HEK293T (cell line): ENCODE results near the gene IGSF21.

Experiments used
- CTCF ChIA-PET: fragments of 350-600 bp; formaldehyde crosslinking; extraction: SDS; loops from one replicate; lab custom pipeline; 2021; ENCODE audit warnings: antibody characterized with exemption, inconsistent platforms; lab: Yijun Ruan, JAX
- POLR2A ChIA-PET: fragments of 350-600 bp; formaldehyde crosslinking; extraction: SDS; loops from one replicate; lab custom pipeline; 2020; ENCODE audit warnings: antibody characterized with exemption, inconsistent platforms; lab: Yijun Ruan, JAX
- DNase-seq: peaks from one replicate; pipeline ENCODE4 v3.0.0; 2012; ENCODE audit warnings: mixed read lengths; ENCODE audit errors: extremely low spot score
- ARNT ChIP-seq: fragments of 450-650 bp; IDR thresholded peaks from 2 replicates; pipeline ENCODE4 v1.6.1; 2017; ENCODE audit warnings: mild to moderate bottlenecking
- BHLHE40 ChIP-seq: fragments of 450-650 bp; IDR thresholded peaks from 2 replicates; pipeline ENCODE4 v1.6.1; 2016; ENCODE audit warnings: mild to moderate bottlenecking, moderate library complexity, borderline replicate concordance
- CTBP1 ChIP-seq: fragments of 450-650 bp; IDR thresholded peaks from 2 replicates; pipeline ENCODE4 v1.6.1; 2016; ENCODE audit warnings: borderline replicate concordance
- ELF4 ChIP-seq: fragments of 450-650 bp; IDR thresholded peaks from 2 replicates; pipeline ENCODE4 v1.6.1; 2017; ENCODE audit warnings: antibody characterized with exemption
- FOXA1 ChIP-seq: fragments of 450-650 bp; IDR thresholded peaks from 2 replicates; pipeline ENCODE4 v1.6.1; 2016; ENCODE audit warnings: mild to moderate bottlenecking
- FOXK2 ChIP-seq: fragments of 450-650 bp; IDR thresholded peaks from 2 replicates; pipeline ENCODE4 v1.6.1; 2016; ENCODE audit warnings: mild to moderate bottlenecking
- FOXM1 ChIP-seq: fragments of 450-650 bp; IDR thresholded peaks from 2 replicates; pipeline ENCODE4 v1.6.1; 2017; ENCODE audit warnings: mild to moderate bottlenecking, borderline replicate concordance
- HDGF ChIP-seq: fragments of 450-650 bp; IDR thresholded peaks from 2 replicates; pipeline ENCODE4 v1.6.1; 2017; ENCODE audit warnings: antibody characterized with exemption, borderline replicate concordance
- L3MBTL2 ChIP-seq: fragments of 450-650 bp; conservative IDR thresholded peaks from 2 replicates; pipeline ENCODE4 v1.6.1; 2016; ENCODE audit warnings: mild to moderate bottlenecking
- LEF1 ChIP-seq: fragments of 450-650 bp; IDR thresholded peaks from 2 replicates; pipeline ENCODE4 v1.6.1; 2017; ENCODE audit warnings: mild to moderate bottlenecking, borderline replicate concordance
- NFRKB ChIP-seq: fragments of 450-650 bp; IDR thresholded peaks from 2 replicates; pipeline ENCODE4 v1.6.1; 2016; ENCODE audit warnings: mild to moderate bottlenecking, moderate library complexity
- SP1 ChIP-seq: fragments of 450-650 bp; IDR thresholded peaks from 2 replicates; pipeline ENCODE4 v1.6.1; 2017
- SUZ12 ChIP-seq: fragments of 450-650 bp; IDR thresholded peaks from 2 replicates; pipeline ENCODE4 v1.6.1; 2016; ENCODE audit warnings: mild to moderate bottlenecking
- TARDBP ChIP-seq: fragments of 450-650 bp; IDR thresholded peaks from 2 replicates; pipeline ENCODE4 v1.6.1; 2016
- ZNF384 ChIP-seq: fragments of 450-650 bp; IDR thresholded peaks from 2 replicates; pipeline ENCODE4 v1.6.1; 2016
- TF ChIP-seq, protein P1 (sequence below): fragments of 450-650 bp; IDR thresholded peaks from 2 replicates; pipeline ENCODE4 v1.6.1; 2016

Gene IGSF21

DNA sequence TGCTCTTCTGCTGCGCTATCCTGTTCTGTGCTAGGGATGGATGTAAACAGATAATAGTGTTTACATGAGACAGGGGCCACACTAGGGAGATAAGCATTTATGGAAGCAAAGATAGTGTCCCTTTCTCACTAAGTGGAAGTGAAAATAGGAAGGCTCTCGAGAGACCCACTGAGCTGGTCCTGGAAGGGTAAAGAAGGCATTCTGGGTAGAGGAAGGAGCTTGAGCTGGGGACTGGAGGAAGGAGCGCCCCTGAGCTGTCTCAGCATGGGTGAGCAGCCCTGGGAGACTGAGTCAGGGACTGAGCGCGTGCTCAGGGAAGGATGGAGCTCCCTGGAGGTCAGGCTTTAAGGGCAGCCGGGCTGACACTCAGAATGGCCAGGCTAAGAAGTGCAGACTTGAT is 93.3 kb downstream of the IGSF21 start:
- CTCF ChIA-PET = no interaction called here

DNA sequence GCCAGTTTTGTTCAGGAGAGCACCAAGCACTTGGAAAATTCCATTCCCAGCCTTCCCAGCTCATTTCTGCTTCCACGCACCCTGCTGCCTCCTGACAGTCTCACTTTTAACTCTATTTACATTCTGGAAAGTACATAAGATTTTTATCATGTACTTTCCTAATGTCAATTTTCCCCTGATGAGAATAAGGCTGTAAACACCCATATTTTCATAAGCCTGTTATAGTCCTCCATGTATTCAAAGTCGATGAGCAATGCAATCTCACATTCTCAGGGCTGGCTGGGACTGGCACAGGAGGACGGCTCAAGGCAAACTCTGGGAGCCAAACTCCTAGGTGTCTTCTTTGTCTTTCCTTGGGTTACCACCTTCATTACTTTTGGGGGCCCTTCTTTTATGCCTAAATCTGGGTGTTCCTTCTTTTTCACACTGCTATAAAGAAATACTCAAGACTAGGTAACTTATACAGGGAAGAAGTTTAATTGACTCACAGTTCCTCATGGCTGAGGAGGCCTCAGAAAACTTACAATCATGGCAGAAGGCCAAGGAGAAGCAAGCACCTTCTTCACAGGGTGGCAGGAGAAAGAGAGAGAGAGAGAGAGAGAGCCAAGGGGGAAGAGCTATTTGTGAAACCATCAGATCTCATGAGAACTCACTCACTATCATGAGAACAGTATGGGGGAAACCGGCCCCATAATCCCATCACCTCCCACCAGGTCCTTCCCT is 94.6 kb downstream of the IGSF21 start:
- no peak for TF ChIP-seq NFRKB
- no peak for TF ChIP-seq ARNT
- TF ChIP-seq HDGF = no peak
- TF ChIP-seq L3MBTL2 = no peak
- TF ChIP-seq BHLHE40 = no peak
- no peak for TF ChIP-seq FOXM1
- TF ChIP-seq, protein P1, sequence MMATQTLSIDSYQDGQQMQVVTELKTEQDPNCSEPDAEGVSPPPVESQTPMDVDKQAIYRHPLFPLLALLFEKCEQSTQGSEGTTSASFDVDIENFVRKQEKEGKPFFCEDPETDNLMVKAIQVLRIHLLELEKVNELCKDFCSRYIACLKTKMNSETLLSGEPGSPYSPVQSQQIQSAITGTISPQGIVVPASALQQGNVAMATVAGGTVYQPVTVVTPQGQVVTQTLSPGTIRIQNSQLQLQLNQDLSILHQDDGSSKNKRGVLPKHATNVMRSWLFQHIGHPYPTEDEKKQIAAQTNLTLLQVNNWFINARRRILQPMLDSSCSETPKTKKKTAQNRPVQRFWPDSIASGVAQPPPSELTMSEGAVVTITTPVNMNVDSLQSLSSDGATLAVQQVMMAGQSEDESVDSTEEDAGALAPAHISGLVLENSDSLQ = no peak
- no peak for TF ChIP-seq SP1
- no peak for TF ChIP-seq FOXK2
- CTCF ChIA-PET = no interaction called here
- no peak for DNase-seq
- POLR2A ChIA-PET = no interaction called here

More for the DNA sequence above, 93.3 kb downstream of the IGSF21 start:
- DNase-seq = no peak
- POLR2A ChIA-PET = no interaction called here
- TF ChIP-seq FOXA1 (no peak), FOXM1 (no peak), NFRKB (no peak), TARDBP (no peak), ZNF384 (no peak), HDGF (no peak), SUZ12 (no peak), L3MBTL2 (no peak), SP1 (no peak), ELF4 (no peak), BHLHE40 (no peak), CTBP1 (no peak), ARNT (no peak), LEF1 (no peak), FOXK2 (no peak)
- TF ChIP-seq, protein P1 = no peak

DNA sequence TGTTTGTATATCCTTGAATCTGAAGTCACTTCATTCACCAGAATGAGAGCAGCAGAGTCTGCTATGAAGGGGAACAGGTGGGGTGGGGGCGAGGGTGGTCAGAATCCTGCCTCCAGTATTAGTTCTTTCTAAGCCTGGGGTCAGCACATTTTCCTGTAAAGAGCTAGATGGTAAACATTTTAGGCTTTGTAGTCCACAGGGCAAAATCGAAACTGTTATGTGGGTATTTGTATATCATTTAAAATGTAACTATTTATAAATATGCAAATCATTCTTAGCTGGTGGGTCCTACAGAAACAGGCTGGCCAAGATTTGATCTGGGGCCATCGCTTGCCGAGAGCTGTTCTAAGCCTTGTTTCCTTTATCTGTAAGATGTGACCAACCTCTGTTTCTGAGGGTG is 96.0 kb downstream of the IGSF21 start:
- ChIA-PET POLR2A (no interaction called here), CTCF (no interaction called here)
- no peak for DNase-seq
- TF ChIP-seq ZNF384 (no peak), SUZ12 (no peak), FOXK2 (no peak), TARDBP (no peak), CTBP1 (no peak), NFRKB (no peak), ELF4 (no peak), L3MBTL2 (no peak), SP1 (no peak), HDGF (no peak)
- TF ChIP-seq, protein P1 = no peak

DNA sequence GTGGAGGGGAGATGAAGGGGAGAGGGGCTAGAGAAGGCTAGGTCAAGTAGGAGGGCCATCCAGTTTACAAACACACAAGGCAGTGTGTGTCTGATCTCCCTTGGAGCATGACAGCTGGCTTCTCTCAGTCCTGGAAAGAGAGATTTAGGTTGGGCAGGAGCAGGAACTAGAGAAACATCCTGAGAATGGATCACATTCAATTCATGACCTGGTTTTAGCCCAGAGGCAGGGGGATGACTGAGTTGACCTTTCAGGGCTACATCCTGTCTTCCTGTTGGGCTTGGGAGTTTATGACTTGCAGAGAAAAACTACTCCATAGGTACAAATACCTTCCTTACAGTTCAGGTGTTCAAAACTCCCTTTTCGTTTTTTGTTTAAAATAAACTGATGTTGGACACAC is 97.0 kb downstream of the IGSF21 start:
- POLR2A ChIA-PET = no interaction called here
- no peak for DNase-seq
- TF ChIP-seq SP1 = no peak
- no peak for TF ChIP-seq L3MBTL2
- TF ChIP-seq HDGF = no peak
- TF ChIP-seq NFRKB = no peak
- TF ChIP-seq ARNT = no peak
- no peak for TF ChIP-seq ELF4
- TF ChIP-seq BHLHE40 = no peak
- no peak for TF ChIP-seq LEF1
- CTCF ChIA-PET = no interaction called here

DNA sequence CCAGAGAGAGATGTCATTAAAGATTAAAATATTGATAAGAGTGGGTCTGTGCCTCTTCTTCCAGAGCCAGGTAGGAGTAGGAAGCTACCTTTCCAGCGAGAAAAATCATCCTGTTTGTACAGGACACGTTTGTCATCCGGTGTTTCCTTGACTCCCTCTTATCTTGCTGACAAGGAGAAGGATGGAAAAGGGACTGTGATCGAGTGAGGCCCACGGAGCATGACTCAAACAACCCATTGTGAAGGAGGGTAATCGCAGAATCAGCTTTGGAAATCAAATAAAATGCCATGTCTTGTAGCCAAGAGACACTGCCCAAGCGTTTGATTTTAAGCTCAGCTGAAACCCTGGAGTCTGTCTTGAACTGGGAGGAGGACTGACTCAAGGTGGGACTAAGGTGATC is 97.7 kb downstream of the IGSF21 start:
- no peak for TF ChIP-seq BHLHE40
- TF ChIP-seq HDGF = no peak
- no peak for TF ChIP-seq SP1
- TF ChIP-seq SUZ12 = no peak
- no peak for TF ChIP-seq LEF1
- TF ChIP-seq TARDBP = no peak
- no peak for TF ChIP-seq ARNT
- no peak for TF ChIP-seq L3MBTL2
- TF ChIP-seq ZNF384 = no peak
- TF ChIP-seq FOXM1 = no peak
- TF ChIP-seq CTBP1 = no peak
- no peak for TF ChIP-seq FOXK2
- TF ChIP-seq ELF4 = no peak
- TF ChIP-seq FOXA1 = no peak
- TF ChIP-seq NFRKB = no peak
- TF ChIP-seq, protein P1 = no peak
- CTCF ChIA-PET = no interaction called here
- DNase-seq = no peak
- POLR2A ChIA-PET = no interaction called here

- DNase-seq = no peak
- ChIA-PET CTCF (no interaction called here), POLR2A (no interaction called here)
- TF ChIP-seq NFRKB (no peak), SUZ12 (no peak), CTBP1 (no peak), ARNT (no peak), HDGF (no peak), ELF4 (no peak), LEF1 (no peak), FOXK2 (no peak), ZNF384 (no peak), SP1 (no peak), TARDBP (no peak), FOXA1 (no peak), L3MBTL2 (no peak), FOXM1 (no peak), BHLHE40 (no peak)
- TF ChIP-seq, protein P1 = no peak
These were observed 104.2 kb downstream of the IGSF21 start for GRCh38 chr1:18211764-18212163.
